Measurements from ENCODE around the gene CASZ1. TPM values are rescaled to one million over a fixed set of nuclear protein-coding genes. Genes with fewer than 3 reads are reported as not detected.

CASZ1 gene
- total and polyA plus RNA-seq, 2 experiments from 2014 or later: 6.2 to 6.7 TPM

DNA sequence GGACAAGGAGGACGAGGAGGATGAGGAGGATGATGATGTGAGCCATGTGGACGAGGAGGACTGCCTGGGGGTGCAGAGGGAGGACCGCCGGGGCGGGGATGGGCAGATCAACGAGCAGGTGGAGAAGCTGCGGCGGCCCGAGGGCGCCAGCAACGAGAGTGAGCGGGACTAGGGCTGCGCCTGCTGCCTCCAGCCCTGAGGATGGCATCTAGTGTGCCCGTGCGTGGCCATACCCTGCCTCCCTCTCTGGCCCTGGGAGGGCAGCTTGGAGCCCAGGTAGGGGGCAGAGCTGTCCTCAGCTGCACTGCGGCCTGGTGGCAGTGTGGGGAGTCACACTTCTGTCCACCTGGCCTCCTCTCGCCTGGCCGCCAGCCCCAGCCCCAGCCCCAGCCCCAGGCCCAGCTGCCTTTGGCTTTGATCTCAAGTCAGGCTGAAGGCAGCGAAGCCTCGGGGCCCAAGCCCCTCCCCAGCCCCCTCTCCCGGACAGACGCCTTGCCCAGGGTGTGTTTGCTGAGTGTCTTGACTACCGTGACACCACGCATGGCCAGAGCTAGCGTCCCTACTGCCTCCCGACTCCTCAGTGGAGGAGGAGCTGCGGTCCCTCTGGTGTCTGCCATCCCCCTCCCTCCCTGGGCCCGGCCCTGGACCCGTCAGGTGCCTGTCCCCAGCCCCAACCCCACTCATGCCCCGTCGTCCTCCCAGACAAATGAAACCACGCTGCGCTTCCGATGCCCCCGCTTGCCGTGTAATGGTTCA lies 166.5 kb downstream of the CASZ1 start:
- no peaks in the 10 kb centered on the region for H3K9me2 ChIP-seq (ENCODE audit: insufficient read depth)
- peaks cover 24% of the 10 kb centered on the region for H3K4me1 ChIP-seq (ENCODE audit: insufficient read depth)
- no peak overlapping the region for H3K27ac Mint-ChIP-seq
- no peaks in the 10 kb centered on the region for H3K79me2 ChIP-seq (replicated peaks; ENCODE audit: insufficient read depth)
- H3K4me1 Mint-ChIP-seq: peaks cover 32% of the 10 kb centered on the region
- H3K27me3 ChIP-seq (ENCODE audit: insufficient read depth): no peaks in the 10 kb centered on the region
- DNase-seq (ENCODE audit: low spot score): no peak
- no peaks in the 10 kb centered on the region for H3K9me3 Mint-ChIP-seq
- no peak overlapping the region for H3K4me2 ChIP-seq
- no peak for TF ChIP-seq ZNF114 (CRISPR knock-in tag; IDR thresholded peaks at IDR 0.05)
- TF ChIP-seq, protein P1, sequence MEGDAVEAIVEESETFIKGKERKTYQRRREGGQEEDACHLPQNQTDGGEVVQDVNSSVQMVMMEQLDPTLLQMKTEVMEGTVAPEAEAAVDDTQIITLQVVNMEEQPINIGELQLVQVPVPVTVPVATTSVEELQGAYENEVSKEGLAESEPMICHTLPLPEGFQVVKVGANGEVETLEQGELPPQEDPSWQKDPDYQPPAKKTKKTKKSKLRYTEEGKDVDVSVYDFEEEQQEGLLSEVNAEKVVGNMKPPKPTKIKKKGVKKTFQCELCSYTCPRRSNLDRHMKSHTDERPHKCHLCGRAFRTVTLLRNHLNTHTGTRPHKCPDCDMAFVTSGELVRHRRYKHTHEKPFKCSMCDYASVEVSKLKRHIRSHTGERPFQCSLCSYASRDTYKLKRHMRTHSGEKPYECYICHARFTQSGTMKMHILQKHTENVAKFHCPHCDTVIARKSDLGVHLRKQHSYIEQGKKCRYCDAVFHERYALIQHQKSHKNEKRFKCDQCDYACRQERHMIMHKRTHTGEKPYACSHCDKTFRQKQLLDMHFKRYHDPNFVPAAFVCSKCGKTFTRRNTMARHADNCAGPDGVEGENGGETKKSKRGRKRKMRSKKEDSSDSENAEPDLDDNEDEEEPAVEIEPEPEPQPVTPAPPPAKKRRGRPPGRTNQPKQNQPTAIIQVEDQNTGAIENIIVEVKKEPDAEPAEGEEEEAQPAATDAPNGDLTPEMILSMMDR (conservative IDR thresholded peaks at IDR 0.05; ENCODE audit: low read depth in 2 of 2): peak; percentile 10 to 49; a peak in 2 of 4 replicates
- H3K36me3 ChIP-seq (ENCODE audit: insufficient read depth): no peaks in the 10 kb centered on the region
- H3K27ac ChIP-seq (ENCODE audit: low read depth): no peak overlapping the region
- H2AFZ ChIP-seq: no peak overlapping the region
- no peaks in the 10 kb centered on the region for H4K20me1 ChIP-seq (replicated peaks; ENCODE audit: insufficient read depth)
- H3K4me3 Mint-ChIP-seq: no peak overlapping the region
- H3K36me3 Mint-ChIP-seq (ENCODE audit: low read depth): no peaks in the 10 kb centered on the region
- peaks cover 12% of the 10 kb centered on the region for H3K27me3 Mint-ChIP-seq (ENCODE audit: insufficient read depth, low read depth, poor library complexity)
- H3F3A ChIP-seq (replicated peaks; ENCODE audit: low read depth): no peaks in the 10 kb centered on the region
- no peak overlapping the region for H3K4me3 ChIP-seq
- ATAC-seq: peak; percentile 22

DNA sequence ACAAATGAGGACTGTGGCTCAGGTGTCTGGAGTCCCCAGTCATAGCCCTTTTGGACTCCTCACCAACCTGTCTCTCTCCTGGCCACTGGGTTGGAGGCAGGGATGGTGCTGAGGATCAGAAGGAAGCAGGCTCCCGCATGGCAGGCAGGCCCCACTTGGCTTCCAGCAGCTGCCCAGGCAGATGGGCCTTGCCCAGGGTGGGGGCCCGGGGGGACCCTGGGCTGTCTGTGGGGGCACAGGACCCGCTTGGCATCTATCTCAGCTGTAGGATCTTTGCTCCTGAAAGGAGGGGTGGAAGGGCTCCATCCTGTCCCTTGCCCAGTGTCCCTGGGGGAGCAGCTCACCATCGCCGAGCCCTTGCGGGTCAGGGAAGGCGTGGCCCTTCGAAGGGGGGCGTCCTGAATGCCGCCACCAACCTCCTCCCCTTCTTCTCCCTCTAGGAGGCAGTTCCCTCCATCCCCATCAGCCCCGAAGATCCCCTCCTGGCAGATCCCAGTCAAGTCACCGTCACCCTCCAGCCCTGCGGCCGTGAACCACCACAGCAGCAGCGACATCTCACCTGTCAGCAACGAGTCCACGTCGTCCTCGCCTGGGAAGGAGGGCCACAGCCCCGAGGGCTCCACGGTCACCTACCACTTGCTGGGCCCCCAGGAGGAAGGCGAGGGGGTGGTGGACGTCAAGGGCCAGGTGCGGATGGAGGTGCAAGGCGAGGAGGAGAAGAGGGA lies 167.2 kb downstream of the CASZ1 start:
- Histone ChIP-seq H2AFZ (no peak overlapping the region), H3K36me3 (ENCODE audit: insufficient read depth) (no peaks in the 10 kb centered on the region), H3K9me2 (ENCODE audit: insufficient read depth) (no peaks in the 10 kb centered on the region), H4K20me1 (replicated peaks; ENCODE audit: insufficient read depth) (no peaks in the 10 kb centered on the region), H3K4me1 (ENCODE audit: insufficient read depth) (peaks cover 18% of the 10 kb centered on the region), H3F3A (replicated peaks; ENCODE audit: low read depth) (no peaks in the 10 kb centered on the region), H3K27ac (ENCODE audit: low read depth) (no peak overlapping the region), H3K4me2 (no peak overlapping the region), H3K4me3 (no peak overlapping the region), H3K79me2 (replicated peaks; ENCODE audit: insufficient read depth) (no peaks in the 10 kb centered on the region), H3K27me3 (ENCODE audit: insufficient read depth) (no peaks in the 10 kb centered on the region)
- H3K27me3 Mint-ChIP-seq (ENCODE audit: insufficient read depth, low read depth, poor library complexity): peaks cover 12% of the 10 kb centered on the region
- no peaks in the 10 kb centered on the region for H3K9me3 Mint-ChIP-seq
- ATAC-seq (no peak), DNase-seq (ENCODE audit: low spot score) (no peak)
- no peak overlapping the region for H3K27ac Mint-ChIP-seq
- no peaks in the 10 kb centered on the region for H3K36me3 Mint-ChIP-seq (ENCODE audit: low read depth)
- no peak overlapping the region for H3K4me3 Mint-ChIP-seq
- peaks cover 32% of the 10 kb centered on the region for H3K4me1 Mint-ChIP-seq
- TF ChIP-seq JUNB (IDR thresholded peaks at IDR 0.05; ENCODE audit: unreplicated experiment) (no peak), EZH2phosphoT487 (IDR thresholded peaks at IDR 0.05; ENCODE audit: unreplicated experiment) (no peak), ZNF331 (CRISPR knock-in tag; IDR thresholded peaks at IDR 0.05; ENCODE audit: low read depth) (no peak), CREB1 (CRISPR knock-in tag; IDR thresholded peaks at IDR 0.05; ENCODE audit: low read depth) (no peak)
- TF ChIP-seq, protein P2, sequence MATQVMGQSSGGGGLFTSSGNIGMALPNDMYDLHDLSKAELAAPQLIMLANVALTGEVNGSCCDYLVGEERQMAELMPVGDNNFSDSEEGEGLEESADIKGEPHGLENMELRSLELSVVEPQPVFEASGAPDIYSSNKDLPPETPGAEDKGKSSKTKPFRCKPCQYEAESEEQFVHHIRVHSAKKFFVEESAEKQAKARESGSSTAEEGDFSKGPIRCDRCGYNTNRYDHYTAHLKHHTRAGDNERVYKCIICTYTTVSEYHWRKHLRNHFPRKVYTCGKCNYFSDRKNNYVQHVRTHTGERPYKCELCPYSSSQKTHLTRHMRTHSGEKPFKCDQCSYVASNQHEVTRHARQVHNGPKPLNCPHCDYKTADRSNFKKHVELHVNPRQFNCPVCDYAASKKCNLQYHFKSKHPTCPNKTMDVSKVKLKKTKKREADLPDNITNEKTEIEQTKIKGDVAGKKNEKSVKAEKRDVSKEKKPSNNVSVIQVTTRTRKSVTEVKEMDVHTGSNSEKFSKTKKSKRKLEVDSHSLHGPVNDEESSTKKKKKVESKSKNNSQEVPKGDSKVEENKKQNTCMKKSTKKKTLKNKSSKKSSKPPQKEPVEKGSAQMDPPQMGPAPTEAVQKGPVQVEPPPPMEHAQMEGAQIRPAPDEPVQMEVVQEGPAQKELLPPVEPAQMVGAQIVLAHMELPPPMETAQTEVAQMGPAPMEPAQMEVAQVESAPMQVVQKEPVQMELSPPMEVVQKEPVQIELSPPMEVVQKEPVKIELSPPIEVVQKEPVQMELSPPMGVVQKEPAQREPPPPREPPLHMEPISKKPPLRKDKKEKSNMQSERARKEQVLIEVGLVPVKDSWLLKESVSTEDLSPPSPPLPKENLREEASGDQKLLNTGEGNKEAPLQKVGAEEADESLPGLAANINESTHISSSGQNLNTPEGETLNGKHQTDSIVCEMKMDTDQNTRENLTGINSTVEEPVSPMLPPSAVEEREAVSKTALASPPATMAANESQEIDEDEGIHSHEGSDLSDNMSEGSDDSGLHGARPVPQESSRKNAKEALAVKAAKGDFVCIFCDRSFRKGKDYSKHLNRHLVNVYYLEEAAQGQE (IDR thresholded peaks at IDR 0.05; ENCODE audit: unreplicated experiment): no peak
- TF ChIP-seq, protein P3, sequence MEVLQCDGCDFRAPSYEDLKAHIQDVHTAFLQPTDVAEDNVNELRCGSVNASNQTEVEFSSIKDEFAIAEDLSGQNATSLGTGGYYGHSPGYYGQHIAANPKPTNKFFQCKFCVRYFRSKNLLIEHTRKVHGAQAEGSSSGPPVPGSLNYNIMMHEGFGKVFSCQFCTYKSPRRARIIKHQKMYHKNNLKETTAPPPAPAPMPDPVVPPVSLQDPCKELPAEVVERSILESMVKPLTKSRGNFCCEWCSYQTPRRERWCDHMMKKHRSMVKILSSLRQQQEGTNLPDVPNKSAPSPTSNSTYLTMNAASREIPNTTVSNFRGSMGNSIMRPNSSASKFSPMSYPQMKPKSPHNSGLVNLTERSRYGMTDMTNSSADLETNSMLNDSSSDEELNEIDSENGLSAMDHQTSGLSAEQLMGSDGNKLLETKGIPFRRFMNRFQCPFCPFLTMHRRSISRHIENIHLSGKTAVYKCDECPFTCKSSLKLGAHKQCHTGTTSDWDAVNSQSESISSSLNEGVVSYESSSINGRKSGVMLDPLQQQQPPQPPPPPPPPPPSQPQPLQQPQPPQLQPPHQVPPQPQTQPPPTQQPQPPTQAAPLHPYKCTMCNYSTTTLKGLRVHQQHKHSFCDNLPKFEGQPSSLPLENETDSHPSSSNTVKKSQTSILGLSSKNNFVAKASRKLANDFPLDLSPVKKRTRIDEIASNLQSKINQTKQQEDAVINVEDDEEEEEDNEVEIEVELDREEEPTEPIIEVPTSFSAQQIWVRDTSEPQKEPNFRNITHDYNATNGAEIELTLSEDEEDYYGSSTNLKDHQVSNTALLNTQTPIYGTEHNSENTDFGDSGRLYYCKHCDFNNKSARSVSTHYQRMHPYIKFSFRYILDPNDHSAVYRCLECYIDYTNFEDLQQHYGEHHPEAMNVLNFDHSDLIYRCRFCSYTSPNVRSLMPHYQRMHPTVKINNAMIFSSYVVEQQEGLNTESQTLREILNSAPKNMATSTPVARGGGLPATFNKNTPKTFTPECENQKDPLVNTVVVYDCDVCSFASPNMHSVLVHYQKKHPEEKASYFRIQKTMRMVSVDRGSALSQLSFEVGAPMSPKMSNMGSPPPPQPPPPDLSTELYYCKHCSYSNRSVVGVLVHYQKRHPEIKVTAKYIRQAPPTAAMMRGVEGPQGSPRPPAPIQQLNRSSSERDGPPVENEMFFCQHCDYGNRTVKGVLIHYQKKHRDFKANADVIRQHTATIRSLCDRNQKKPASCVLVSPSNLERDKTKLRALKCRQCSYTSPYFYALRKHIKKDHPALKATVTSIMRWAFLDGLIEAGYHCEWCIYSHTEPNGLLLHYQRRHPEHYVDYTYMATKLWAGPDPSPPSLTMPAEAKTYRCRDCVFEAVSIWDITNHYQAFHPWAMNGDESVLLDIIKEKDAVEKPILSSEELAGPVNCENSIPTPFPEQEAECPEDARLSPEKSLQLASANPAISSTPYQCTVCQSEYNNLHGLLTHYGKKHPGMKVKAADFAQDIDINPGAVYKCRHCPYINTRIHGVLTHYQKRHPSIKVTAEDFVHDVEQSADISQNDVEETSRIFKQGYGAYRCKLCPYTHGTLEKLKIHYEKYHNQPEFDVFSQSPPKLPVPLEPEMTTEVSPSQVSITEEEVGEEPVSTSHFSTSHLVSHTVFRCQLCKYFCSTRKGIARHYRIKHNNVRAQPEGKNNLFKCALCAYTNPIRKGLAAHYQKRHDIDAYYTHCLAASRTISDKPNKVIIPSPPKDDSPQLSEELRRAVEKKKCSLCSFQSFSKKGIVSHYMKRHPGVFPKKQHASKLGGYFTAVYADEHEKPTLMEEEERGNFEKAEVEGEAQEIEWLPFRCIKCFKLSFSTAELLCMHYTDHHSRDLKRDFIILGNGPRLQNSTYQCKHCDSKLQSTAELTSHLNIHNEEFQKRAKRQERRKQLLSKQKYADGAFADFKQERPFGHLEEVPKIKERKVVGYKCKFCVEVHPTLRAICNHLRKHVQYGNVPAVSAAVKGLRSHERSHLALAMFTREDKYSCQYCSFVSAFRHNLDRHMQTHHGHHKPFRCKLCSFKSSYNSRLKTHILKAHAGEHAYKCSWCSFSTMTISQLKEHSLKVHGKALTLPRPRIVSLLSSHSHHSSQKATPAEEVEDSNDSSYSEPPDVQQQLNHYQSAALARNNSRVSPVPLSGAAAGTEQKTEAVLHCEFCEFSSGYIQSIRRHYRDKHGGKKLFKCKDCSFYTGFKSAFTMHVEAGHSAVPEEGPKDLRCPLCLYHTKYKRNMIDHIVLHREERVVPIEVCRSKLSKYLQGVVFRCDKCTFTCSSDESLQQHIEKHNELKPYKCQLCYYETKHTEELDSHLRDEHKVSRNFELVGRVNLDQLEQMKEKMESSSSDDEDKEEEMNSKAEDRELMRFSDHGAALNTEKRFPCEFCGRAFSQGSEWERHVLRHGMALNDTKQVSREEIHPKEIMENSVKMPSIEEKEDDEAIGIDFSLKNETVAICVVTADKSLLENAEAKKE (CRISPR knock-in tag; IDR thresholded peaks at IDR 0.05): no peak
